Right lung (tissue), 5 donors: ENCODE data around the gene GSK3B. TPM values are rescaled to one million over a fixed set of nuclear protein-coding genes. Genes with fewer than 3 reads are reported as not detected.
"Not testable (repeated sequence)": the region's sequence is repeated elsewhere in the genome, so short reads cannot be mapped to it uniquely, and the experiment has no call there.

Experiments
- DNase-seq, 2 donors: peaks; one replicate each; pipeline ENCODE4 v3.0.0-alpha.2; 2013
- polyA plus RNA-seq, 5 donors: library from polyadenylated mRNA; unstranded; fragments of 120-200 nt; gene quantifications; one replicate each; pipeline versions ENCODE4 v1.2.1 to v1.2.3, GENCODE V29; 2013; ENCODE audit warnings: inconsistent platforms in 1 of 5, low replicate concordance in 1 of 5; ENCODE audit not compliant: insufficient read length in 5 of 5, insufficient read depth in 1 of 5

GSK3B gene
- polyA plus RNA-seq, 5 donors = 28.9 to 45.3 (median 39.1) TPM

DNA sequence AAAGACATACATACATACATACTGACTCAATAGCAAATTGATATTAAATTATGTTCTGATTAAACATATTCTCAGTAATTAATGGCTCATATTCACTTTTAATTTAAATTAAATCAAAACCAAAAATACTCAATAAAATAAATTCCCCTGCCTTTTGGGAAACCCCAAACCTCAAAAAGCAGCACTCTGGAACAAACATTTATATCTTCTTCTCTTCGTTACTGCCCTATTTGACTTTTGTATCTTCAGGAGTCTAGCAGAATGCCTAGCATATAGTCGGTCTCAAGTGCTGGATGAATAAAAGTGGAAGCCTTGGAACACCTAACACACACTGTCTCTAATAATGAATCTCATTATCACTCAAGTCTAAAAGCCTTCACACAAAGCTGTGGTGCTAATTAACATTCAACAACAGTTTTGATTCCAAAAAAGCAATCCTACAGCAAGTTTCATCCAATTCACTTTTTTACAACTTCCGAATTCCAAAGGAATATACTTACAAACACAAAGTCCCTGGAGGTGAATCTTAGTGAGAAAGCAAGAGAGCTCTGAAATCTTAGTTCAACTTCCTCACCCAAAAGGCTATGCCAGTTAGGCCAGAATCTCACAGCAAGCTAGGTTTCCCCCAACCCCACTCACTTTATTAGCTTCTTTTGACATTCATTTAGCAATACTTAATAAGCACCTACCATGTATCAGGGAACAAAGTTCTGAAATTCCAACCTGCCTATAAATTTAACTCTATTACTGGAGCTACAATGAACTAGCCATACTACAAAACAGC is 35.0 kb downstream of the GSK3B start:
- no peak for DNase-seq

DNA sequence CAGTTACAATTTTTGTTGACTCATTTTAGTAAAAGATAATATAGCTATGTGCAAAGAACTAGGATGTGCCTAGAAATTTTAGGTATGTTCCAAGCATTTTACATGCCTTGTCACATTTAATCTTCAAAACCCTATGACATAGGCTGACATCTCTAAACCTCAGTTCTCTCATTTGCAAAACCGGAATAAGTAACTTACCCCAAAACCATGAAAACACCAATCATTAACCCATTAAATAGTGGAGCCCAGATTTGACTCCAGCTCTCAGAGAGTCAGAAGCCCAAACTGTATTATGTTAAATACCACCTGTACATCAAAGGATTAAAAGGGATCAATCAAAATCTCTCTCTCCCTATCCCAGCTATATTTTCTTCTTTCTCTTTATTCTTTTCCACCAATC is 36.6 kb downstream of the GSK3B start:
- no peak for DNase-seq

DNA sequence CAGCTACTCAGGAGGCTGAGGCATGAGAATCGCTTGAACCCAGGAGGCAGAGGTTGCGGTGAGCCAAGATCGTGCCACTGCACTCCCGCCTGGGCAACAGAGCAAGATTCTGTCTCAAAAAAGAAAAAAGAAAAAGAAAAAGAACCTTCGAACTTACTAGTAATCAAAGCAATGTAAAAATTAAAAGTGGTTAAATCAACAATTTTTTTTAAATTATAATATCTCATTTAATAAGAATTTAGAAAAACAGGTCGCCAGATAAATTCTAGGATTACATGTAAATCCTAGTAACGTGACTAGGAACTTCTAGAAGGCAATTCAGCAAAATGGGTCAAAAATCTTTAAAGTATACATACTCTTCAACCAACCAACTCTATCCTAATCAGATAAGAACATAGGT is 37.2 kb downstream of the GSK3B start:
- no peak for DNase-seq

DNA sequence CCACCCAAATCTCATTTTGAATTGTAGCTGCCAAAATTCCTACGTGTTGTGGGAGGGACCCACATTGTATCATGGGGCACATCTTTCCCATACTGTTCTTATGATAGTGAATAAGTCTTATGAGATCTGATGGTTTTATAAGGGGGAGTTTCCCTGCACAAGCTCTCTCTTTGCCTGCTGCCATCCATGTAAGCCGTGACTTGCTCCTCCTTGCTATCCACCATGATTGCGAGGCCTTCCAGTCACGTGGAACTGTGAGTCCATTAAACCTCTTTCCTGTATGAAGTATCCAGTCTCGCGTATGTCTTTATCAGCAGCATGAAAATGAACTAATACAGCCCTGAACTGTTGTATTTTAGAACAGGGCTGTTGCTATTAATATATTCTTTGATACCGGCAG is 40.6 kb downstream of the GSK3B start:
- not testable (repeated sequence) for DNase-seq

DNA sequence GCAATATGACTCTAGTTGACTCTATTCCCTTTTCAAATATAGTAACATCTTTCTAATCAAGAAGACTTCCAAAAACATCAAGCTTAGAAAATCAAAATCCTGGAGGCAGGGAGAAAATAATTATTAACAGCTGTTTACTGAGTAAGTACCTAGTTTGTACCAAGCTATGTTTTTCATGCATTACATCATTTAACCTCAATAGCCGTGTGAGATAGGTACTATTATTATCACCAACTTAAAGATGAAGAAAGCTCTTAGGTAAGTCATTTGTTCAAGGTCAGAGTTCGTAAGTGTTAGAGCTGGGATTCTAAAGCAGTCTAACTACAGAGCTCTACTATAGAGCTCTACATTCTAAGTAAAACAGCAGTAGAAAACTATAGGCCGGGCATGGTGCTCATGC is 41.6 kb downstream of the GSK3B start:
- no peak for DNase-seq

DNA sequence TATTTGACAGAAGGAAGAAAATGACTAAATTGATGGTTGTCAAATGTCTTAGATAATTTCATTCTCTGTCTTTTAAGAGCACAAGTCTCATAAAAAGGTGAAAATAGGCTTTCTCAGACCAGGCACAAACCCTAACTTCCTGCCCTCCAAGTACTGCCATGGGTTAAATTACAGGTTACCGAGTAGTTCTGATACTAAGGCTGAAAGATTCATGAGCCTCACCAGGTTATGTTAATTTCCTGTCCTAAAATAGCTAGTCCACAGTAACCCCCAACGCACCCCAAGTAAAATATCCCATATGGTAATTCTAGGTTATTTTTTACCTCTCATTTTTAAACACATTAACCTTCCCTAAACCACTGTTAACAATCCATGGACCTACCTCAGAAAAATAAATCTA is 42.0 kb downstream of the GSK3B start:
- DNase-seq = no peak

DNA sequence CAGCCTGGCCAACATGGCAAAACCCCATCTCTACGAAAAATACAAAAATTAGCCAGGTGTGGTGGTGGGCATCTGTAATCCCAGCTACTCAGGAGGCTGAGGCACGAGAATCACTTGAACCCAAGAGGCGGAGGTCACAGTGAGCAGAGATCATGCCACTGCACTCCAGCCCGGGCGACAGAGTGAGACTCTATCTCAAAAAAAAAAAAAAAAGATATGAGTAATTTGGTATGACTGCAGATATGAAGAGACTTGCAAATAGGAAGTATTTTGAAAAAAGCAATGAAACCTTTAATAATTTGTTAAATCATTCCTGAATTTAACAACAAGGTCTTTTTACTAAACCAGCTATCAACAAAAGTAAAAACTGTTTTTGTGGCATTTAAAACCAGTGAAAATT is 42.7 kb downstream of the GSK3B start:
- not testable (repeated sequence) for DNase-seq

DNA sequence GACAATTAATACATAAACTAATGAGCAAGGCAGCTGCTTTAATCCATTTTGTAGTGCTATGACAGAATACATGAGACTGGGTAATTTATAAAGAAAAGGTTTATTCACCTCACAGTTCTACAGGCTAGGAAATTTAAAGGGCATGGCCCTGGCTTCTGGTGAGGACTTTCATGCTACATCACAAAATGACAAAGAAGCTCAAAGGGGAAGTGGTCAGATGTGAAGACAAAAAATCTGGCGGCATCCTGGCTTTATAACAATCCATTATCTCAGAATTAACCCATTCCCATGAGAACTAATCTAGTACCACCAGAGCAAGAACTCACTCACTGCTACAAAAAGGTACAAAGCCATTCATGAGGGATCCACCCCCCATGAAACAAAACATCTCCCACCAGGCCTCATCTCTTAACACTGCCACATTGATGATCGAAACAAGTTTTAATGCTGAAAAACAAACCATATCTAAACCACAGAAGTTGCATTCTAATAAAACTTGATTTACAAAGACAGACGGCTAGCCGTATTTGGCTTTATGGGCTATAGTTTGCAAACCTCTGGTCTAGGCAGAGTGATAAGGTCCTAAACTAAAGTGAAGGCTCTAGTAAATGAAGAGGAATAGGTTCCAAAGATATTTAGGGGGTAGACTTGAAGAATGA is 44.2 kb downstream of the GSK3B start:
- DNase-seq = no peak

DNA sequence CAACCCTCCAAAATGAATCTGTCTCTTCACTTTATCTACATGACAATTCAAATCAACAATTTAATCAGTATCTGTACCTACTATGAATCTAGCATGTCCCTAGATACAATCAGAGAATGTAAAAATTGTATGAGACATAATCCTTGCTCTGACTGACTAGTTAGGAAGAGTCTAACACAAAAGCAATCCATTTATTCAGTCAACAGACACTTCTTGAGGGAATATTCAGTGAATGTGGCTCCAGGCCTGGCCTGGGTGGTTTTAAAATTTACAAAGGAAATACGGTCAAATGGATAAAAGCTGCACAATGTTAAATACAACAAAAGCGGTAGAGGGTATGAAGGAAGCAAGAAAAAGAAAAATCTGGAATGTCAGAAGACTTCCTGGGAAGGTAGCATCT is 45.2 kb downstream of the GSK3B start:
- DNase-seq = no peak

DNA sequence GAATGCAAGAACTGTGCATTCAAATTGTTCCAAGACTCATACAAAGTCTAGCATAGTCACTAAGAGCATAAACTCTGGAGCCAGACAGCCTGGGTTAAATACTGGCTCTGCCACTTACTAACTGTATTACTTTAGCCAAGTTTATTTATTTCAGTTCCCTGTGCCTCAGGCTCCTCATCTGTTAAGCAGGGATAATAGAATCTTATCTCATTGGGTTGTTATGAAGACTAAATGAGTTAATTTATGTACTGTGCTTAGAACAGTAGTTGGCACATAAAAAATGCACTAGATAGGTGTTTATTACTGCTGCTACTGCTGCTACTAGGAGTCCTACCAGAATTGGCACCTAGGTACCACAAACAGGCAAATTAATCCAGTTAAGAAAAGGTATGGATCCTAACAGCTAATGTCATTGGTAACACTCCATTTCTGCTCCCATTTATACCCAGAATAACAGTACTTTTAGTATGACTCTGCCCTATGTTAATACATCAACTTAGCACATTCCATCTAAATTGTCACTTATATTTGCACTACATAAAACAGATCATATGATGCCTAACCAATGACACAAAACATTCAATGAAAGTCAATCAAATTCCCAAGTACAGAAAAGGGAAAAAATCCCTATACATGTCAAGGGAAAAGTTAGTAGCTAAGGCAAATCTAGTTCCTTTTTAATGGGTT is 45.7 kb downstream of the GSK3B start:
- DNase-seq = no peak

DNA sequence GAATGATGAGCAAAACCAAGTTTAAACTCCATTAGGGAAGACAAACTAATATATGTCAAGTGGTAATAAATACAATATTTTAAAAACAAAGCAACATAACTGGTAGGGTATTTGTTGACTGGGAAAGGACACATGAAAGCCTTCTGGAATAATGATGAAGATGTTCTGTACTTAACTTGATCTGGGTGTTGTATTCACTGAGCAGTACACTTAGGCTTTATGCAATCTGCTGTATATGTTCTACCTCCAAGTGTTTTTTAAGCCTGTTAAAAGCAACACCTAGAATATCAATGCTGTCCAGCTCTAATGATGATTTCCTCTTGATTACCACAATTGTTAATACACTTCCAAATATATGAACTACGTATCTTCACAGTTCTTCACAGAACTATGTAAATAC is 46.6 kb downstream of the GSK3B start:
- no peak for DNase-seq

DNA sequence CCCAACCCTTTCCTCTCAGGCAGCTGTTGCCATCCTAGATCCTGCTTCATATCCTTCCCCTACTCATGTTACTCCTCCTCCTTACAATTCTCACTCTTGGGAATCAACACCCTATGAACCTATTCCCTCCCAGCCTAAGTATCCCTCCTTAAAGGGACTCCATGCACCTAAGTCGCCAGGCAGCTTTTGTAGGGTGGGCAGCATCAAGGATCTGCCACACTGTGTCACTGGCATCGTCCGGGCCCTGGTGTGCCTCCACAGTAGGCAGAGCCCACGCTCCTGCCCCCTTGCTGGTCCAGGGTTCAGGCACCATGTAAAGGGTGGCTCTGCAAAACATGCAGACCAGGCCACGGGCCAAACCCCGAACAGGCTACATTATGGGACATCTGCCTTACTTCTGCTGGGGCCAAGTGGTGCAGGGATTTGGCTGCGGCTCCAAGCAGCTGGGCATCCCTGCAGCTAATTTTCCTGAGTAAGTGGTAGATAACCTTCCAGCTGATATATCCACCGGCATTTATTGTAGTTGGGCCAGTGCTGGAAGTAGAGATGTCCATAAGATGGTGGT is 53.4 kb downstream of the GSK3B start:
- no peak for DNase-seq

DNA sequence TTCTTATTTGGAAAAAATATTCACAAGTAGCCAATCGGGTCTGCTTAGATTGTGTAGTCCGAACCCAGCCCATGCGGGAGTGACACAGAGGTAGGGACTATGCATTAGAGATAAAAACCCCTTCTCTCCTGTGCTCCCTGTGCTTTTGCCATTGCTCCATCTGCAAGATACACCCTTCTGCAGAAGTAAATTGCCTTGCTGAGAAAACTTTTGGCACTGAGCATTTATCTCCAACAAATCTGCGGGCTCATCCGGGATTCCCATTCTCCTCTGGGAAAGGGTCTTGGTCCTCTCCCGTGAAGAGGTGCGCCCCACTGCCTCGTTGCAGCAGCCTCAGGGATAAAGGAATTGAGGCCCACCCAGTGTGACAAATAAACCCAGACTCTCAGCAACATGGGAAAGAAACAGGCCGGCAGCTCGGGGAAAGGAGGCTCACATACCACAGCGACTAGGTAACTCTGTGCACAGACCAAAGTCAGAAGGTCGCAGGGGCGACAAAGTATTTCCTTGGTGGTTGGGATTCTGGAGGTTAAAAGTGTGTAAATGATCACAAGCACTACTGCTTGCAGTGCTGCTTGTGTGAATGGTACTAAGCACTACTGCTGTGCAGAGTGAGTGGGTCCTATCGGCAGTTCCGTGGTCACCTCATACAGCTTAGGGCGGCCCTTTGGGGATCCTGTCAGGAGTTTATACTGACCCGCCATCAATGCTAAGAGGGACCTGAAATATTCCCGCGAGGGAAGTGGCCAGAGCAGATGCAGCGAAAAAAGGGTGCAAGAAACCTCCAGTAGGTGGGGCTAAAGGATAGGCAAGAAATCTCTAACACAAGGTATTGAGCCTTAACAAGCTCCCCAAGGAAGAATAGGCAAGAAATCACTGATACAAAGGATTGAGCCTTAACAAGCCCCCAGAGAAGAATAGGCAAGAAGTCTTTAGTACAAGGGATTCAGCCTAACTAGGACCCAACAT is 54.3 kb downstream of the GSK3B start:
- no peak for DNase-seq

DNA sequence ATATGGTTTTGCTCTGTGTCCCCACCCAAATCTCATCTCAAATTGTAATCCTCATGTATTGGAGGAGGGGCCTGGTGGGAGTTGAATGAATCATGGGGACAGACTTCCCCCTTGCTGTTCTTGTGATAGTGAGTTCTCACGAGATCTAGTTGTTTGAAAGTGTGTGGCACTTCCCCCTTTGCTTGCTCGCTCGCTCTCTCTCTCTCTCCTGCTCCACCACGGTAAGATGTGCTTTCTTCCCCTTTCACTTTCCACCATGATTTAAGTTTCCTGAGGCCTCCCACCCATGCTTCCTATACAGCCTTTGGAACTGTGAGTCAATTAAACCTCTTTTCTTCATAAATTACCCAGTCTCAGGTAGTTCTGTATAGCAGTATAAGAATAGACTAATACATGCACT is 60.7 kb downstream of the GSK3B start:
- DNase-seq = no peak

DNA sequence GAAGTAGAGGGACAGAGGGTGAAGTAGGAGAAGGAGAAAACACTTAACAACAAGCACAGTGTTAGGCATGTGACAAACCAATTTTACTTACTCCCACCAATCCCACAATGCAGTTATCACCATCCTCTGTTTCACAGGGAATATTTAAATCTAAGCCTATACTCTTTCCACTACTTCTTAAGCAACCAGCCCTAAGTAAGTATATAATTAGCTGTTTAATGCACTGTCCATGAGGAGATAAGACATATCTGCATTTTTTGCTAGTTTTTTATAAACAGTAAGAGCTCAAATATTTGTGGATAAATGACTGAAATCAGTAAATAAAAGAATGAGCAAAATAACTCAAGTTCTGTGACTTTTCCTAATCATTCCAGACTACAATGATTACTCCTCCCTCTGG is 62.7 kb downstream of the GSK3B start:
- DNase-seq = peak; percentile 52 to 65

DNA sequence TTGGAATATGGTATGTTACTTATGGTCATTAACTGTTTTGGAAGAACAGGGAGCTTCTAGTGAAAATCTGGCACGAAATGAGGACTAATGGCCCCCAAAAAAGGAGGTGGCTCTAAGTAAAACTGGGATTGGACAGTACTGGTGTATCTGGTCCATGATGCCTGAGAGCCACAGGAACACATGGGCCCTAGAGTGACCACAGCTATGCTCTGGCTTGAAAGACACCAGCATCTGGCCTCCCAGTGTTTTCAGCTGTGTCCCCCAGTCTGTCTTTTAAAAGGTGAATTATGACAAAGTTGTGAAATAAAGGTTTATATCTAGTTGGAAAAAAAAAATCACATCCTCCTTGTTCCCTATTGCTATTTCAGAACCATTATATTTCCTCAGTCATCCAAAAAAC is 64.5 kb downstream of the GSK3B start:
- DNase-seq = no peak

DNA sequence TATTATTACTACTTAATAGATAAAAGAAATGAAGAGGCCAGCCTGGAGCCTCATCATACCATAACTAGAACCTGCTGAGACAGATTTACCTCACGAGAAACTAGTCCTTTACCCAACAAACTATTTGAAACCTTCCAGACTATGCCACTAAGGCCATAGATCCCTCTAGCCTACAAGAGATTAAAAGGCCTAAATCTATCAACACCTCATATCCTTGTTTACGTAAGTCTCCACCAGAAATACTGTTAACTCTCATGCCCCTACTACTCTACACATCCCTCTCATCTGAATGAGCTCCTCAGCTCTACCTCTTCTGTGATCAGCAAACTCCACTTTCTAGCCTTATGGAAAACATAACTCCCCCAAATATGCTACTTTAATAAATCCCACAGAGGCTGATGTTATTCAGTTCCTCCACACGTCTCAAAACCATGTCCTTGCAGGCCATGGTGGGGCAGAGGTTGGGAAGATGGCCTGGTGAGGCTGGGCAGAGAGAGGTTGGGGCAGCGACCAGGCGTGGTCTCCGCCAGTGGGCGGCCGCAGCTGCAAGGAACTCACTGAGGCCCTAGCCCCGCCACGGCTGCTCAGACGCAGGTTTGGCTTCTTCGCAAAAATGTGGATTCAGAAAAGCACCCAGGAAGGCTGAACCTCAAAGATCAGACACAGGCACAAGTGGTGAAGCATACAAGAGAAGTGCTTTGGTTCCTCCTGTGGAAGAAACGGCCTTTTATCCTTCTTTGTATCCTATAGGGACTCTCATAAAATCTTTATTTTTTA is 65.8 kb downstream of the GSK3B start:
- no peak for DNase-seq

DNA sequence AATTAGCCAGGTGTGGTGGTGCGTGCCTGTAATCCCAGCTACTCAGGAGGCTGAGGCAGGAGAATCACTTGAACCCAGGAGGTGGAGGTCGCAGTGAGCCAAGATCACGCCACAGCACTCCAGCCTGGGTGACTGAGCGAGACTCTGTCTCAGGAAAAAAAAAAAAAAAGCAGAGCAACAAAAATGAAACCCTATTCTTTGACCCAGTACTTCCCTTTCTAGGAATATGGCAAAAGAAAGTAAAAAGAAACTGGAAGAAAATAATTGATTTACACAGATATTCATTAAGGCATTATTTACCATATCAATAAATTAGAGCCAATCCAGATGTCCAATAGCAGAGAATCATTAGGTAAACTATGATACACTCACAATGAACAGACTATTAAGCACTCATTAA is 67.0 kb downstream of the GSK3B start:
- DNase-seq = no peak

DNA sequence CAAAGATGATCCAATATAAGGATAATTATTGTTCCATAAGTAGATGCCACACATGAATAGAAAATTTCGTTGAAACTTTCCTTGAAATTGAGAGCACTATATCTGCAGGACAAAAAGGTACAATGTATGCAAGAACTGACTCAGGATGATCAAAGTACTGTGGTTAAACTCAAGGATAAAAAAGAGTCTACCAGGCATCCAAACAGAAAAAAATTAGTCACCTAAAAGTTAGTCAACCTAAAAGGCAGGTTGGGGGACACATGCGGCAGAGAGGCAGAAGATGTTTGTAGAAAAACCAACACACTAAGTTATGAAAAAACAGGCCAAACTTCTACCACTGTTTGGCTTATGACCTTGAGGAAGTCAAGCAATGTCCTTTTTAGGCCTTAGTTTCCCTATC is 68.7 kb downstream of the GSK3B start:
- DNase-seq = no peak

DNA sequence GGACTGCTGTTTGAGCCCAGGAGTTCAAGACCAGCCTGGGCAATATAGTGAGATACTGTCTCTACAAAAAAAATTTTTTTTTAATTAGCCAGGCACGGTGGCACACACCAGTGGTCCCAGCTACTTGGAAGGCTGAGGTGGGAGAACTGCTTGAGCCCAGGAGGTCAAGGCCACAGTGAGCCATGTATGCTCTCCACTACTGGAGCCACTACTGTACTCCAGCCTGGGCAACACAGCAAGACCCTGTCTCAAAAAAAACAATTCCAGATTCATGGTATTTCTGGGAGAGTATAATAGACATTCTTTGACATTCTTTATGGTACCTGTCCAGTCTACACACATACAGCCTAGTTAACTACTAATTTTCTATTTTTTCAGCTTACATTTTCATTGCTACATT is 70.1 kb downstream of the GSK3B start:
- DNase-seq = no peak

DNA sequence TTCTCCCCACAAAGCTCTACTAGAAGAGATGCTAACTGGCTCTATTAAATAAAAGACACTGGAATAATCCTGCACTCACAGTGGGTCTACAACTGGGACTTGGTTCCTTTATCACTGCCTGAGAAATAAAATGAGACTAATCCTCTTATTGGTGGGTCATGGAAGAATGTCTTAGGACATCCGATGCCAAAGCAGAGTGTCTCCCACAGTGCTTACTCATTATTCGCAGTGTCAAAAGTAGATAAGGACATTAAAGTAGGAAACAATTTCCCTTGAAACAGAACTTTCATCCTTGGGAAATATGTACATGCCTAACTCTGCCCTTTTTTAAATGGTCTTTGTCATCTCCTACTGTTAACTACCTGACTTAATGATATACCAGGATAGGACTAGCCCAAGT is 71.5 kb downstream of the GSK3B start:
- DNase-seq = no peak
